Nephron progenitor cell (in vitro differentiated cells): ENCODE results near the gene TTC27.

Experiments
- DNase-seq: peaks from one replicate; pipeline ENCODE4 v3.0.0; 2021
- H3K27ac Mint-ChIP-seq: 2 replicates; pipeline ENCODE4 v1.8.0; 2021; ENCODE audit warnings: mild to moderate bottlenecking, moderate library complexity, mixed read lengths
- H3K27me3 Mint-ChIP-seq: 2 replicates; pipeline ENCODE4 v1.8.0; 2021; ENCODE audit warnings: mild to moderate bottlenecking, low read depth, mixed read lengths; ENCODE audit not compliant: poor library complexity
- H3K36me3 Mint-ChIP-seq: 2 replicates; pipeline ENCODE4 v1.8.0; 2021; ENCODE audit warnings: low read depth, mixed read lengths
- H3K4me1 Mint-ChIP-seq: 2 replicates; pipeline ENCODE4 v1.8.0; 2021; ENCODE audit warnings: mixed read lengths
- H3K4me3 Mint-ChIP-seq: 2 replicates; pipeline ENCODE4 v1.8.0; 2021; ENCODE audit warnings: mild to moderate bottlenecking, moderate library complexity, mixed read lengths
- H3K9me3 Mint-ChIP-seq: 2 replicates; pipeline ENCODE4 v1.8.0; 2021; ENCODE audit warnings: mild to moderate bottlenecking, moderate library complexity, mixed read lengths
- TF ChIP-seq, protein P1 (sequence below): fragments of 200-600 bp; sonication (generic); IDR thresholded peaks from 2 replicates; pipeline ENCODE4 v1.5.0; 2021; ENCODE audit warnings: antibody characterized with exemption

TTC27 gene

DNA sequence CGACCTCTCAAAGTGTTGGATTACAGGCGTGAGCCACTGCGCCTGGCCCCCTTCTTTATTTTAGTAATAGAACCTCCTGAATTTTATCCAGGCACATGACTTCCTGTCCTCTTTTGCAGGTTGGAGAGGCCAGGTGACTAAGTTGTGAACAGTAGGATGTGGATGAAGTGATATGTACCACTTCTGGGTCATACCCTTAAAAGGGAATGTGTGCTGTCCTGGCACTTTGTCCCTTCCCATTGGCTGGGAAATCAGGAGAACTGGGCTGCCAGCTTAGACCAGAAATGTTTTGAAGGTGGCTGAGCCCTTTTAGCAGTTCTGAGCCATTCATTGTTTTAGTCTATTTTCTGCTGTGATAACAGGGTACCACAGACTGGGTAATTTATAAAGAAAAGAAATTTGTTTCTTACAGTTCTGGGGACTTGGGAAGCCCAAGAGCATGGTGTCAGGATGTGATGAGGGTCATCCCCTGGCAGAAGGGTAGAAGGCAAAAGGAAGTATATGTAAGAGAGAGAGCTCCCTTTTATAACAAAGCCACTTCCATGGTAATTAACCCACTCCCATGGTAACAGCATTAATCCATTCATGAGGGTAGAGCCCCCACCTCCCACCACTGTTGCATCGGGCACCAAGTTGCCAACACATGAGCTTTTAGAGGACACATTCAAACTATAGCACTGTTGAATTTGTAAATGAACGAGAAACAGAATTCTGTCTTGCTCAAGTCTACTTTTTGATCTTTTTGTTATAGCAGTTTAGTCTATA is 79.1 kb downstream of the TTC27 start:
- TF ChIP-seq, protein P1, sequence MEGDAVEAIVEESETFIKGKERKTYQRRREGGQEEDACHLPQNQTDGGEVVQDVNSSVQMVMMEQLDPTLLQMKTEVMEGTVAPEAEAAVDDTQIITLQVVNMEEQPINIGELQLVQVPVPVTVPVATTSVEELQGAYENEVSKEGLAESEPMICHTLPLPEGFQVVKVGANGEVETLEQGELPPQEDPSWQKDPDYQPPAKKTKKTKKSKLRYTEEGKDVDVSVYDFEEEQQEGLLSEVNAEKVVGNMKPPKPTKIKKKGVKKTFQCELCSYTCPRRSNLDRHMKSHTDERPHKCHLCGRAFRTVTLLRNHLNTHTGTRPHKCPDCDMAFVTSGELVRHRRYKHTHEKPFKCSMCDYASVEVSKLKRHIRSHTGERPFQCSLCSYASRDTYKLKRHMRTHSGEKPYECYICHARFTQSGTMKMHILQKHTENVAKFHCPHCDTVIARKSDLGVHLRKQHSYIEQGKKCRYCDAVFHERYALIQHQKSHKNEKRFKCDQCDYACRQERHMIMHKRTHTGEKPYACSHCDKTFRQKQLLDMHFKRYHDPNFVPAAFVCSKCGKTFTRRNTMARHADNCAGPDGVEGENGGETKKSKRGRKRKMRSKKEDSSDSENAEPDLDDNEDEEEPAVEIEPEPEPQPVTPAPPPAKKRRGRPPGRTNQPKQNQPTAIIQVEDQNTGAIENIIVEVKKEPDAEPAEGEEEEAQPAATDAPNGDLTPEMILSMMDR = no peak
- Mint-ChIP-seq H3K27ac (no peak overlapping the region), H3K9me3 (no peaks in the 10 kb centered on the region), H3K4me3 (no peak overlapping the region), H3K4me1 (no peaks in the 10 kb centered on the region), H3K27me3 (no peaks in the 10 kb centered on the region), H3K36me3 (peaks cover 19% of the 10 kb centered on the region)
- DNase-seq = no peak

DNA sequence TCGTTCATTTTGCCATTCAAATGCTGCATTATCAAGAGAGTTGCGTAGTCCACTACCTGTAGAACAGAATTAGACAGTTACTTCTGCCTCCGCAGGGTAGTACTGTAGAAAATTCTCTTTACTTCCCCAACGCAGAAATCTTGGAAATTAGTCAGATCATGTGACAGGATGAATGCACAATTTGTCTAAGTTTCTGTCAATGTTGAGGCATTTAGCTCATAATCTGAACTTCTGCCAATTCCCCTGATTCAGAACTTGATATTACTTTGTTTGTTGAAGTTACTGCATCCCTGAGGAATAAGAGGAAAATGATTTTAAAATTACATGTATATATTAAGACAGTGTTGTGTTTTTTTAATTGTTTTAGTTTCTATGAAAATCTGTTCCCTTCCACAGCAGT is 83.4 kb downstream of the TTC27 start:
- Mint-ChIP-seq H3K4me1 (no peaks in the 10 kb centered on the region), H3K9me3 (peaks cover 15% of the 10 kb centered on the region), H3K27me3 (no peaks in the 10 kb centered on the region), H3K36me3 (peaks cover 36% of the 10 kb centered on the region), H3K4me3 (no peak overlapping the region), H3K27ac (no peak overlapping the region)
- no peak for DNase-seq
- TF ChIP-seq, protein P1 = no peak

DNA sequence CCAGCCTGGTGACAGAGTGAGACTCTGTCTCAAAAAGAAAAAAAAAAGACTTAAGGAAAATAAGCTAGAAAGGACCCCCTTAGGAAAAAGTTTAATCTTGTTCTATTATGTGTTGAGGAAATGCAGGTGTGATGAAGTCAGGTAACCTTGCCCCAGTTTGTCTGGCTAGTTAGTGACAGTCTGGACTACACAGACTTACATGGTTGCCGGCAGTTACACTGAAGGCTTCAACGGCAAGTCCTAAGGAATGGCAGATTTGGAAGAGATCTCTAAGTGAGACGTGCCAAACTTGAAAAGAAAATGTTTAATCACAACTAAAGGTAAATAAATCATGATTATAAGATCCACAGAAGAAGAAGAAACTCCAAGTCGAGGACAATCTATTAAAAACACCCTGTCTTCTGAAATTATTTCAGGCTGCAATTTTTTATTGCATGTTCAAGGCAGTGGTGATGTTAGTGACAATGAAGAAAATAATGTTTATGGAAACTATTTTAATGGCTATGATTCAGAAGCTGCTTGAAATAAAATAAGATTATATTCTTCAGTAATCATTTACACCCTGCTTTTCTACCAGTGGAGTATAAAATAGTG is 84.2 kb downstream of the TTC27 start:
- no peak overlapping the region for H3K4me3 Mint-ChIP-seq
- peaks cover 36% of the 10 kb centered on the region for H3K36me3 Mint-ChIP-seq
- H3K4me1 Mint-ChIP-seq = no peaks in the 10 kb centered on the region
- TF ChIP-seq, protein P1 = no peak
- H3K9me3 Mint-ChIP-seq = peaks cover 15% of the 10 kb centered on the region
- H3K27me3 Mint-ChIP-seq = no peaks in the 10 kb centered on the region
- H3K27ac Mint-ChIP-seq = no peak overlapping the region
- DNase-seq = no peak

DNA sequence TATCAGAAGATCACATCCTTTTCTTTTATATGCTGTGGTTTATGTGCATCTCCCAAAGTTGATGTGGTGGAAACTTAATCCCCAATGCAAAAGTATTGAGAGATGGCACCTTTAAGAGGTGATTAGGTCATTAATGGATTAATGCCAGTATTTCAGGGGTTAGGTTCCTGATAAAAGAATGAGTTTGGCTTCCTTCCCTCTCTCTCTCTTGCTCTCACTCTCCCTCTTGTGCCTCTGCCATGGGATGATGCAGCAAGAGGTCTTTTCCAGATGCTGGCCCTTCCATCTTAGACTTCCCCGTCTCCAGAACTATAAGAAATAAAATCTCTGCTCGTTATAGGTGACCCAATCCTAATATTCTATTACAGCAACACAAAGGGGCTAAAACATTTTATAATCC is 85.0 kb downstream of the TTC27 start:
- TF ChIP-seq, protein P1 = no peak
- peaks cover 15% of the 10 kb centered on the region for H3K9me3 Mint-ChIP-seq

DNA sequence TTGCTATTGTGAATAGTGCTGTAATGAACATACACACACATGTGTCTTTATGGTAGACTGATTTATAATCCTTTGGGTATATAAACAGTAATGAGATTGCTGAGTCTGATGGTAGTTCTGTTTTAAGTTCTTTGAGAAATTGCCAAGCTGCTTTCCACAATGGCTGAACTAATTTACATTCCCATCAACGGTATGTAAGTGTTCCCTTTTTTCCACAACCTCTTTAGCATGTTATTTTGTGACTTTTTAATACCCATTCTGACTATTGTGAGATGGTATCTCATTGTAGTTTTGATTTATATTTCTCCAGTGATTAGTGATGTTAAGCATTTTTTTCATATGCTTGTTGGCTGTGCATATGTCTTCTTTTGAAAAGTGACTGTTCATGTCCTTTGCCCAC is 86.7 kb downstream of the TTC27 start:
- no peak overlapping the region for H3K4me3 Mint-ChIP-seq
- no peaks in the 10 kb centered on the region for H3K27me3 Mint-ChIP-seq
- peaks cover 15% of the 10 kb centered on the region for H3K9me3 Mint-ChIP-seq
- peaks cover 36% of the 10 kb centered on the region for H3K36me3 Mint-ChIP-seq
- H3K27ac Mint-ChIP-seq = no peak overlapping the region
- DNase-seq = no peak
- TF ChIP-seq, protein P1 = no peak
- H3K4me1 Mint-ChIP-seq = no peaks in the 10 kb centered on the region

More for the DNA sequence above, 85.0 kb downstream of the TTC27 start:
- no peak for DNase-seq
- H3K27ac Mint-ChIP-seq = no peak overlapping the region
- no peaks in the 10 kb centered on the region for H3K27me3 Mint-ChIP-seq
- H3K4me1 Mint-ChIP-seq = no peaks in the 10 kb centered on the region
- peaks cover 36% of the 10 kb centered on the region for H3K36me3 Mint-ChIP-seq
- H3K4me3 Mint-ChIP-seq = no peak overlapping the region
